ENCODE measurements around the gene PRPS2. TPM values are rescaled to one million over a fixed set of nuclear protein-coding genes. Genes with fewer than 3 reads are reported as not detected.
A peak's percentile ranks its signal among the peaks of the same experiment; 100 is the strongest.

Gene PRPS2
- total RNA-seq, result 91.8 and 96.5 TPM in 2 replicates

- peak; percentile 63 for DNase-seq (ENCODE audit: low spot score)
- intact Hi-C loops (cut with micrococcal nuclease), result no loop called here
Observed at GRCh38 chrX:12791257-12792228, at the start of gene PRPS2. PRPS2 (plus strand) TSS chrX:12791412; CDS start chrX:12791498, 86 bp downstream.

GRCh38 chrX:12741416-12741815, 49.8 kb upstream of the PRPS2 start:
- H3K36me3 Mint-ChIP-seq (ENCODE audit: low read depth), result no peaks in the 10 kb centered on the region
- no peaks in the 10 kb centered on the region for H3K27me3 Mint-ChIP-seq (ENCODE audit: low read depth)
- no peak for DNase-seq (ENCODE audit: low spot score)
- H3K4me1 Mint-ChIP-seq (ENCODE audit: low read depth), result no peaks in the 10 kb centered on the region
- no peak overlapping the region for H3K4me3 Mint-ChIP-seq (ENCODE audit: low read depth)
- intact Hi-C loops (cut with micrococcal nuclease), result no loop called here
- no peaks in the 10 kb centered on the region for H3K9me3 Mint-ChIP-seq
- no peak overlapping the region for H3K27ac Mint-ChIP-seq

More at GRCh38 chrX:12791257-12792228, at the start of gene PRPS2:
- Mint-ChIP-seq H3K4me1 (ENCODE audit: low read depth) (peaks cover 31% of the 10 kb centered on the region), H3K36me3 (ENCODE audit: low read depth) (peaks cover 36% of the 10 kb centered on the region), H3K27me3 (ENCODE audit: low read depth) (peaks cover 5% of the 10 kb centered on the region), H3K9me3 (peaks cover 3% of the 10 kb centered on the region), H3K27ac (peak within 1 kb of the TSS; percentile 74), H3K4me3 (ENCODE audit: low read depth) (peak within 1 kb of the TSS; percentile 86)

- no peaks in the 10 kb centered on the region for H3K36me3 Mint-ChIP-seq (ENCODE audit: low read depth)
- H3K4me3 Mint-ChIP-seq (ENCODE audit: low read depth), result no peak overlapping the region
- H3K4me1 Mint-ChIP-seq (ENCODE audit: low read depth), result no peaks in the 10 kb centered on the region
- intact Hi-C loops (cut with micrococcal nuclease), result no loop called here
- no peaks in the 10 kb centered on the region for H3K9me3 Mint-ChIP-seq
- no peak overlapping the region for H3K27ac Mint-ChIP-seq
- no peaks in the 10 kb centered on the region for H3K27me3 Mint-ChIP-seq (ENCODE audit: low read depth)
- no peak for DNase-seq (ENCODE audit: low spot score)
Observed at GRCh38 chrX:12747433-12747832, 43.8 kb upstream of the PRPS2 start.

- H3K4me1 Mint-ChIP-seq (ENCODE audit: low read depth), result no peaks in the 10 kb centered on the region
- no peak overlapping the region for H3K4me3 Mint-ChIP-seq (ENCODE audit: low read depth)
- H3K27ac Mint-ChIP-seq, result no peak overlapping the region
- intact Hi-C loops (cut with micrococcal nuclease), result no loop called here
- DNase-seq (ENCODE audit: low spot score), result no peak
- H3K36me3 Mint-ChIP-seq (ENCODE audit: low read depth), result no peaks in the 10 kb centered on the region
- H3K9me3 Mint-ChIP-seq, result no peaks in the 10 kb centered on the region
- H3K27me3 Mint-ChIP-seq (ENCODE audit: low read depth), result no peaks in the 10 kb centered on the region
Observed at GRCh38 chrX:12751887-12752286, 39.3 kb upstream of the PRPS2 start.

- intact Hi-C loops (cut with micrococcal nuclease), result no loop called here
- no peak overlapping the region for H3K27ac Mint-ChIP-seq
- H3K27me3 Mint-ChIP-seq (ENCODE audit: low read depth), result no peaks in the 10 kb centered on the region
- H3K9me3 Mint-ChIP-seq, result no peaks in the 10 kb centered on the region
- DNase-seq (ENCODE audit: low spot score), result no peak
- no peak overlapping the region for H3K4me3 Mint-ChIP-seq (ENCODE audit: low read depth)
- H3K4me1 Mint-ChIP-seq (ENCODE audit: low read depth), result no peaks in the 10 kb centered on the region
- no peaks in the 10 kb centered on the region for H3K36me3 Mint-ChIP-seq (ENCODE audit: low read depth)
Observed at GRCh38 chrX:12753366-12753765, 37.8 kb upstream of the PRPS2 start.

- Mint-ChIP-seq H3K27ac (no peak overlapping the region), H3K4me3 (ENCODE audit: low read depth) (no peak overlapping the region), H3K27me3 (ENCODE audit: low read depth) (no peaks in the 10 kb centered on the region), H3K36me3 (ENCODE audit: low read depth) (no peaks in the 10 kb centered on the region), H3K4me1 (ENCODE audit: low read depth) (no peaks in the 10 kb centered on the region), H3K9me3 (no peaks in the 10 kb centered on the region)
- DNase-seq (ENCODE audit: low spot score), result no peak
- intact Hi-C loops (cut with micrococcal nuclease), result no loop called here
Observed at GRCh38 chrX:12758291-12758690, 32.9 kb upstream of the PRPS2 start.

- H3K9me3 Mint-ChIP-seq, result no peaks in the 10 kb centered on the region
- no peak for DNase-seq (ENCODE audit: low spot score)
- H3K36me3 Mint-ChIP-seq (ENCODE audit: low read depth), result no peaks in the 10 kb centered on the region
- H3K4me1 Mint-ChIP-seq (ENCODE audit: low read depth), result peaks cover 7% of the 10 kb centered on the region
- no peak overlapping the region for H3K4me3 Mint-ChIP-seq (ENCODE audit: low read depth)
- H3K27me3 Mint-ChIP-seq (ENCODE audit: low read depth), result peaks cover 27% of the 10 kb centered on the region
- intact Hi-C loops (cut with micrococcal nuclease), result no loop called here
- no peak overlapping the region for H3K27ac Mint-ChIP-seq
Observed at GRCh38 chrX:12767856-12768255, 23.4 kb upstream of the PRPS2 start.

- H3K9me3 Mint-ChIP-seq, result no peaks in the 10 kb centered on the region
- H3K4me3 Mint-ChIP-seq (ENCODE audit: low read depth), result no peak overlapping the region
- intact Hi-C loops (cut with micrococcal nuclease), result no loop called here
- no peak for DNase-seq (ENCODE audit: low spot score)
- peaks cover 28% of the 10 kb centered on the region for H3K27me3 Mint-ChIP-seq (ENCODE audit: low read depth)
- no peak overlapping the region for H3K27ac Mint-ChIP-seq
- peaks cover 7% of the 10 kb centered on the region for H3K4me1 Mint-ChIP-seq (ENCODE audit: low read depth)
- H3K36me3 Mint-ChIP-seq (ENCODE audit: low read depth), result no peaks in the 10 kb centered on the region
Observed at GRCh38 chrX:12768491-12768890, 22.7 kb upstream of the PRPS2 start.

- no peak for DNase-seq (ENCODE audit: low spot score)
- Mint-ChIP-seq H3K4me3 (ENCODE audit: low read depth) (no peak overlapping the region), H3K27ac (no peak overlapping the region), H3K4me1 (ENCODE audit: low read depth) (peaks cover 7% of the 10 kb centered on the region), H3K36me3 (ENCODE audit: low read depth) (no peaks in the 10 kb centered on the region), H3K9me3 (no peaks in the 10 kb centered on the region), H3K27me3 (ENCODE audit: low read depth) (peaks cover 28% of the 10 kb centered on the region)
- intact Hi-C loops (cut with micrococcal nuclease), result no loop called here
Observed at GRCh38 chrX:12770440-12770839, 20.8 kb upstream of the PRPS2 start.

- Mint-ChIP-seq H3K36me3 (ENCODE audit: low read depth) (no peaks in the 10 kb centered on the region), H3K4me3 (ENCODE audit: low read depth) (no peak overlapping the region), H3K9me3 (no peaks in the 10 kb centered on the region), H3K27ac (no peak overlapping the region), H3K4me1 (ENCODE audit: low read depth) (peaks cover 7% of the 10 kb centered on the region), H3K27me3 (ENCODE audit: low read depth) (peaks cover 33% of the 10 kb centered on the region)
- DNase-seq (ENCODE audit: low spot score), result peak; percentile 58
- intact Hi-C loops (cut with micrococcal nuclease), result no loop called here
Observed at GRCh38 chrX:12771445-12772069, 19.7 kb upstream of the PRPS2 start.

- no peak overlapping the region for H3K27ac Mint-ChIP-seq
- no peak overlapping the region for H3K4me3 Mint-ChIP-seq (ENCODE audit: low read depth)
- H3K36me3 Mint-ChIP-seq (ENCODE audit: low read depth), result no peaks in the 10 kb centered on the region
- no peaks in the 10 kb centered on the region for H3K9me3 Mint-ChIP-seq
- peaks cover 13% of the 10 kb centered on the region for H3K27me3 Mint-ChIP-seq (ENCODE audit: low read depth)
- intact Hi-C loops (cut with micrococcal nuclease), result no loop called here
- no peaks in the 10 kb centered on the region for H3K4me1 Mint-ChIP-seq (ENCODE audit: low read depth)
- DNase-seq (ENCODE audit: low spot score), result no peak
Observed at GRCh38 chrX:12777670-12778069, 13.5 kb upstream of the PRPS2 start.

GRCh38 chrX:12779534-12779933, 11.7 kb upstream of the PRPS2 start:
- Mint-ChIP-seq H3K36me3 (ENCODE audit: low read depth) (no peaks in the 10 kb centered on the region), H3K27me3 (ENCODE audit: low read depth) (peaks cover 14% of the 10 kb centered on the region), H3K9me3 (no peaks in the 10 kb centered on the region), H3K4me1 (ENCODE audit: low read depth) (no peaks in the 10 kb centered on the region), H3K4me3 (ENCODE audit: low read depth) (no peak overlapping the region), H3K27ac (no peak overlapping the region)
- intact Hi-C loops (cut with micrococcal nuclease), result no loop called here
- no peak for DNase-seq (ENCODE audit: low spot score)

GRCh38 chrX:12788645-12789044, 2.6 kb upstream of the PRPS2 start:
- no peak overlapping the region for H3K4me3 Mint-ChIP-seq (ENCODE audit: low read depth)
- no peak for DNase-seq (ENCODE audit: low spot score)
- intact Hi-C loops (cut with micrococcal nuclease), result no loop called here
- H3K9me3 Mint-ChIP-seq, result no peaks in the 10 kb centered on the region
- H3K4me1 Mint-ChIP-seq (ENCODE audit: low read depth), result peaks cover 22% of the 10 kb centered on the region
- peaks cover 13% of the 10 kb centered on the region for H3K36me3 Mint-ChIP-seq (ENCODE audit: low read depth)
- no peak overlapping the region for H3K27ac Mint-ChIP-seq
- peaks cover 12% of the 10 kb centered on the region for H3K27me3 Mint-ChIP-seq (ENCODE audit: low read depth)

All from activated T-helper 2 cell treated with anti-CD3 and anti-CD28 coated beads, Interferon-gamma antibody, Interleukin-2, Interleukin-4, amounts not matched to agents 10 μg/mL and 5 μg/mL and 100 μg/mL, durations not matched to agents 14 hours and 24 hours and 36 hours (primary cell).